CD4-positive, alpha-beta T cell treated with Interleukin-15 for 1 hour (primary cell): ENCODE data around the gene ERBB4.
"Not testable (repeated sequence)": the region's sequence is repeated elsewhere in the genome, so short reads cannot be mapped to it uniquely, and the experiment has no call there.

Experiments used
- DNase-seq: peaks from one replicate; pipeline ENCODE4 v3.0.0-alpha.2; 2020

The ERBB4 gene

GRCh38 chr2:212284166-212284565 is 254.4 kb downstream of the ERBB4 start:
- DNase-seq: no peak

GRCh38 chr2:212282671-212283261 is 255.8 kb downstream of the ERBB4 start:
- no peak for DNase-seq

GRCh38 chr2:212276813-212277212 is 261.8 kb downstream of the ERBB4 start:
- no peak for DNase-seq

DNA sequence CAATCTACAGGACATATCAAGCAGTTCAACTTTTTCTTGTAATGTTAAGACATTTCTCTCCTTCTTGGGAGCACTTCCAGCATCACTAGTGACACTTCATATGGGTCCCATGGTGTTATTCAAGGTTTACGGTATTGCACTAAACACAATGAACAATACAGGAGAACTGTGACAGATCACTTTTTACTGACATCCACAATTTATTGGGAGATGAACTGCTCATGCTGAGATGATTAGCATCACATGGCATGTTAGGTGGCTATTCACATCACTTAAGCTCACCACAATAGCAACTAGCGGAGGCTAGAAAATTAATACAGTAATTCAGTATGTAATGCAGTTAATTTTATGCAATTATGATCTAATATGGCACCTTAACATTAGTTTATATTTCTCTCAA is 264.4 kb downstream of the ERBB4 start:
- DNase-seq: no peak

DNA sequence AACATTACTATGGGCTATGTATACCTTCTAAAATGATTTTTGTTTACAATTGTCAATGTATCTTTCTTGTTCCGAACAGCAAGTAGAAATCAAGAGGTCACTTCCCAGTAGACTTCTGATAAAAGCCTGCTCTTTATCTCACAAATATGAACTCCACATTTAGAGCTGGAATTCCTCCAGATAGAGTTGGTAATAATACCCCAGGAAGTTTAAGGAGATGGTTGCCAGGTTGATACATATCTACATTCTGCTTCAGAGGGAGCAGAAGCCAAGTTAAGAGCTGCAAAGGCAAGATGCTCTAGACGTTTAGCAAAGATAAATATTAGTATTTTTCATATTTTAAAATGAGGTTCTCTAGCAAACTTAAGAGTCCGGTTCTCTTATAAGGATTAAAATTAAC is 267.0 kb downstream of the ERBB4 start:
- no peak for DNase-seq

- DNase-seq: no peak
These were observed 269.6 kb downstream of the ERBB4 start for GRCh38 chr2:212269005-212269404.

DNA sequence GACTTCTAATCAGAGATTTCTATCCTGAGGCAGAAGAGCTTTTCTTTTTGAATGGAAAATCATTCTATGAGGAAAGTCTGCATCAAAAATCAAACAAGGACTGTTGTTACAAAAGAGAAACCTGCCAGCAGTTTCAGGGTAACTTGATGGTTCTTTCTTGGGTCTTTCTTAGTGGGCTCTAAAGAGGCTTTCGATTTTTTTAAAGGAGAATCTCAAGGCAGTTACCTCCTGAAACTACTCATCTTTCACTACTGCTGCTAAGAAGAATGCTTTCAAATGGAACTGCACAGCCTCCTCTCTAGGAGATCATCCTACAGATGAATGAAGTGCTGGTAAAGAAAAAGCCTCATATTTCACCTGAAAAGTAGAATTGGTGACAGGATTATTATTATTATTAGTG is 272.3 kb downstream of the ERBB4 start:
- DNase-seq: no peak

DNA sequence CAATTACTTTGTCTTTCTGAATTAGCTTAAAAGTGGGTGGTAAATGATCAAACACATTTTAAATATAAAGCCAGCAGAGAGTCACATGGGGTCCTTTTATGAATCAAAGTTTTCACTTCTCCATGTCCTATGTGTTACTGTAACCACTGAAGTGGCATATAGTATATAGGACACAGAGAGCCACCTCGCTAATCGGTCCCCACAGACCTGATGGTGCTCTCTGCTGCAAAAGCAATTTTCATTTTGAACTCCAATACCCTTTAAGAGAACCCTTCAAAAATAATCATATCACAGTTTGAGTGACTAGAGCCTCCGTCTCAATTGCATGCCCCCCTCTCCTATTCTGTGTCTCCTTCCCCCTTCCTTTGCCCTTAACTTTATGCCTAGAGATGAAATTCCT is 272.8 kb downstream of the ERBB4 start:
- DNase-seq: no peak

GRCh38 chr2:212264187-212264586 is 274.4 kb downstream of the ERBB4 start:
- no peak for DNase-seq

GRCh38 chr2:212259226-212259625 is 279.4 kb downstream of the ERBB4 start:
- DNase-seq: no peak

DNA sequence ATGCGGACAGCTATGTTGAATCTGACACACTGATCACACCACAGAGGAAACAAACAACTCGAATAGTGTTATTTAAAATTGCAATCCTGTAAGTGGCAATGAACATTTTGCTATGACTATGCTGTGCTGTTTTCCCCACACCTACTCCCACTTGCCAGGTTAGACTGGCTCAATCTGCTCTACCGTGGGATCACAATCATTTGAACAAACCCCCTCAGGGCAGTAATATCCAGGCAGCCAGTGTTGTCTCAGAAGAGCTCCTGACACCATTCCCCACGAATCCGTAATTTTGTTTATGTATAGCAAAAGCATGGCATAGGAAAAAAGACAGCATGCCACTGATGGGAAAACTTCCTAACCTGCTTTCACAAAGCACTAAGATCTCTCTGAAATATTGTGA is 284.3 kb downstream of the ERBB4 start:
- DNase-seq: no peak

GRCh38 chr2:212249451-212249850 is 289.2 kb downstream of the ERBB4 start:
- DNase-seq: no peak

DNA sequence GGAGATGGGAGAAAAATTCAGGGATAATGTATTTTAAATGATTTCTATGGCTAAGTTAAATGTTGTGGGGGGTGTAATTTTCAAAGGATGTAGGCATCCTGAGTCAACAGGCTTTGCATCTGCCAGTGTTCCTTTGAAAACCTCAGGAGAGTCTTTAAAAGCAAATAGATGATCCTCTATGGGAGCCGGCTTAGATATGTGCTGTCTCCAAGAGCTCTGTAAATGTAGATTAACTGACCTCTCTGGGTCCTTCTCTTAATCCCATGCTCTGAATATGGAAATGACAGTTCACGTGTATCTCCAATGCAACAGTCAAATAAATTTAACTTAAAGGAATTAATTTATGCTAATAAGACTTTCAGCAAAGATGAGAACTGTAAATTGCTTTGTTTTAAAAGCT is 292.7 kb downstream of the ERBB4 start:
- DNase-seq: no peak

DNA sequence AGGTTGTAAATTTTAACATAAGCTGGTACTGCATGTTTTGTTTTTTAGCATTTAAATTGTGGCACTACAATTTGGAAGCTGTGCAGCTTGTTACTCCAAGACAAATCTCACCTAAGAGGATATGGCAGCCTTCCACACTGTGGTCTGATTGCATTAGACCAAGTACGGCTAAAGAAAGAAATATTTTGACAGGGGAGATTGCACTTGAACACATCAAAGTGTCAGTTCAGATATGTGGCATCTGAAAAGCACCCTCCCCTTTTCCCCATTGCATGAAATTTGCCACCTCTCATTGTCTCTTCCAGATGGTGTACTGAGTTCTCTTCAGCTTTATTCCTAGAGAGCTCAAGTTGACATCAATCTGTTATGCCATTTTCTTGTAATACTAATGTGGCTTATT is 295.9 kb downstream of the ERBB4 start:
- no peak for DNase-seq

DNA sequence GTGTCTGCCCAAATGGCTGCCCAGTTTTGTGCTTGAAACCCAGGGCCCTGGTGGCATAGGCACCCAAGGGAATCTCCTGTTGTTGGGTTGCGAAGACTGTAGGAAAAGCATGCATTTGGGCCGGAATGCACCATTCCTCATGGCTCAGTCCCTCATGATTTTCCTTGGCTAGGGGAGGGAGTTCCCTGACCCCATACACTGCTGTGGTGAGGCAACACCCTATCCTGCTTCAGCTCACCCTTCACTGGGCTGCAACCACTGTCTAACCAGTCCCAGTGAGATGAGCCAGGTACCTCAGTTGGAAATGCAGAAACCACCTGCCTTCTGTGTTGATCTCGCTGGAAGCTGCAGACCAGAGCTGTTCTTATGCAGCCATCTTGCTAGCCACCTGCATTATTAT is 300.4 kb downstream of the ERBB4 start:
- not testable (repeated sequence) for DNase-seq

GRCh38 chr2:212237350-212238095 is 301.1 kb downstream of the ERBB4 start:
- DNase-seq: no peak

- no peak for DNase-seq
These were observed 309.8 kb downstream of the ERBB4 start for GRCh38 chr2:212228743-212229171.

DNA sequence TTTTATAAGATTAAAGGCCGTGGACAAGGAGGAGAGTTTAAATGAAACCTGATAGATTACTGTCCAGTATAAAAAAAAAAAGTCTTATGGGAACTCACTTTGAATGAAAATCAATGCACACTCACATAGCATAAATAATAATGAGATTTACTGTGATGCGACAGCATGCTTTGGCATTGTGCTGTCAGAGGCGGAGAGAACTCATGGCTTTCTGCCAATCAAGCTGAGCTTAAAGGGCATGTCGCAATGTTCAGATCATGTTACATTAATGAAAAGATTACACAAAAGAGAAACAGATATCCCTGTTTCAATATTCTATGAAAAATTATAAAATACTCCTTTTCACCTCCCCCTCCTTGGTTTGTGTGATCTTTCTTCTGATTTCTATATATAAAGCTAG is 310.8 kb downstream of the ERBB4 start:
- DNase-seq: no peak

- no peak for DNase-seq
These were observed 312.5 kb downstream of the ERBB4 start for GRCh38 chr2:212226114-212226513.

DNA sequence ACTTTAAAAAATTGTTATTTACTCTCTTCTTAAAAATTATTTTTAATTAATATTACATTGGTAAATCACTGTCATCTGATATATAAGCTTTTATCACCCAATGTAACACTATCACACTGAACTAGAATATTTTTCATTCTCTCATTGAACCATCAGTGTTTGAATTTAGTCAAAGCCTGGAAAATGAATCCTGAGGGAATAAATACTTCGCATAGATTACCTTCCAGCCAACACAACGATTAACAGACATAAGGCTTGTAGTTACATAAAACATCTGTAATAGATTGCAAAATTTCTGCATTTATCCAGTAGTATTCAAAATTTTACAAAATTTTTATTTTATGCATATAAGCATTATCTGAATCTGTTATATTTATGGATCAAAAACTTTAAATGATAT is 314.9 kb downstream of the ERBB4 start:
- no peak for DNase-seq

DNA sequence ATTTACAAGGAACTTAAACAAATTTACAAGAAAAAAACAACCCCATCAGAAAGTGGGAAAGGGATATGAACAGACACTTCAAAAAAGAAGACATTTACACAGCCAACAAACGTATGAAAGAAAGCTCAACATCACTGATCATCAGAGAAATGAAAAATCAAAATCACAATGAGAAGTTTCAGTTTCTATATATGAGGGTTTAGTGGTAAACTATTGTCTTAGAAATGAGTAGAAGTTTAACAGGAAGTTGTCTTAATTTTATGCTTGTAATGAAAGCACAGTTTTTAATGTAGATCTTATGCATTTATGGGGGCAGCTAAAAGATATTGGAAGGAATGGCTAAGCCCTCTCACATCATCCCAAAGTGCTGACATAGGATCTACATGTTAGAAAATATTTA is 325.4 kb downstream of the ERBB4 start:
- DNase-seq: no peak

DNA sequence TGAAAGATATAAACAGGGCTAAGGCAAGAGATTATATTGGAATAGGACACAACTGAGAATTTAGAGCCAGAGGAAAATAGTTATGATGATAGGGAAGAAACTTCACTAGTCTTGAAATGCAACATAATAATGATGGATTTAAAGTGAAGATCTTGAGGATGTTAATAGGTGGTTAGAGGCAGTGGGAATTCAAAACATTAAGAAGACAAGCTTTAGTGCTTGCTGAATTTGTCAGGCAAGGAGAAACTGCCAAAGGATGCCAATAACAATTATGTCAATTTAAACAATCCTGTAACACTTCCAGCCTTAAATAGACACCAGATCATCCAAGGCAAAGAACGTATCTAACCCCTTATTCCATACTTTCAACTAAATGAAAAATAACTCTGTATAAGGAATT is 330.1 kb downstream of the ERBB4 start:
- DNase-seq: no peak

- DNase-seq: no peak
These were observed 340.8 kb downstream of the ERBB4 start for GRCh38 chr2:212197776-212198175.

DNA sequence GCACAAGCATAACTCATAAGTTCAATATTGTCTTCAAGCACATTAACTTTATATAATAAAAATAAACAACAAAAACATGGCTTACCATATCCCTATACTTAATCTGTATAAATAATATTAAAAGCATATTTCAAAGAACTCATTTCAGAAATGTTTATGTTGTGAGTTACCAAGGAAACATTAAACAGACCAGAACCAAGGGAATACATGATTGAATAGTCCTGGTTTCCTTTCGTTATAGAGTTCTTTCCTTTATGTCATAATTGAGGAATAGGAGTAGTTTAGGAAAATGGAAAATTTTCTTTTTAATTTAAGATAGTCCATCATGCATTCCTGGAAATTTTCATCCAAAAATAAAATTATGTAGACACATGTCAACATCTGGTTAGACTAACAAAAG is 343.0 kb downstream of the ERBB4 start:
- DNase-seq: no peak

DNA sequence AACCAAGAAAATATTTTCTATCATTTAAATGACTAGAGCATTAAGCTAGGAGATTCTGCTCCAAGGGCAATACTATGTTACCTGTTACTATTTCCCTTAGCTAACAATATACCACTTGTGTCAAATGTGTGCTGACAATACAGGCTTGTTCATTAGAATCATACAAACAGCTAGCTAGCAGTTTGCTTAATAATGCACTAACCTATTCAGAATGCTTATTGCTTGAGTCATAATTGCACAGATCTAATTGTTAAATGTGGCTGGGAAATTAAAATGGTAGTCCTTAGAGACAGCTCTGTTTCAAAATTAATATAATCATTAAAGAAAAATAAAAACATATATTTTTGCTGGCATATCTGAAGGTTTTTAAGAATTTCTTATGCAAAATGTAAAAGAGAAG is 344.2 kb downstream of the ERBB4 start:
- no peak for DNase-seq
